K562 (cell line): Measurements from ENCODE around the gene EPN3. TPM values are rescaled to one million over a fixed set of nuclear protein-coding genes. Genes with fewer than 3 reads are reported as not detected.

ENCODE experiments used
- ATAC-seq: fragments of 200-7000 bp; cut with Tn5 transposase; 3 replicates; pipeline ENCODE4 v1.9.1; 2020; ENCODE audit warnings: moderate library complexity
- BruUV-seq: library from RNA; stranded (reverse); fragments of 400-500 nt; replicated peaks from 2 replicates; lab custom pipeline; 2021; lab: Mats Ljungman, UMichigan
- CTCF ChIA-PET: fragments of 300-600 bp; formaldehyde crosslinking; extraction: SDS; loops from one replicate; lab custom pipeline; 2021; ENCODE audit warnings: low intra/inter-chr PET ratio; lab: Yijun Ruan, JAX
- POLR2A ChIA-PET: fragments of 300-600, 350-650 bp; sonication (Branson Sonifier 250); formaldehyde crosslinking; extraction: SDS; loops from one replicate; lab custom pipeline; 2021; ENCODE audit warnings: antibody characterized with exemption, inconsistent platforms; lab: Yijun Ruan, JAX
- DNase-seq, 4 experiments: peaks; one replicate each; pipeline versions ENCODE4 v3.0.0 to v3.0.0-alpha.2; 2011 to 2018; ENCODE audit warnings: low spot score in 3 of 4, mixed read lengths in 3 of 4; ENCODE audit errors: extremely low read depth in 1 of 4
- FAIRE-seq: peaks from 2 replicates; lab custom pipeline; 2011; peaks lifted over from hg19 to GRCh38; lab: Jason Lieb, UNC
- H2AFZ ChIP-seq: 2 replicates; pipeline ENCODE4 v1.6.0; 2011; ENCODE audit warnings: low read depth, low read length, control low read depth, inconsistent platforms
- H3K27ac ChIP-seq: fragments of 200-600 bp; 3 replicates; pipeline ENCODE4 v1.8.0; 2011; ENCODE audit warnings: low read depth, mild to moderate bottlenecking, control low read depth, inconsistent platforms, low read length, moderate library complexity, mixed read lengths; ENCODE audit errors: extremely low read depth
- H3K27me3 ChIP-seq, 2 experiments: fragments of 300-600 bp in 1 of 2; 2 replicates in 1 of 2; 3 replicates in 1 of 2; pipeline versions ENCODE4 v1.6.0 to v1.8.0; 2011; ENCODE audit warnings: inconsistent platforms in 2 of 2, low read length in 2 of 2, mild to moderate bottlenecking in 1 of 2, mixed read lengths in 1 of 2, moderate library complexity in 1 of 2; ENCODE audit not compliant: control insufficient read depth in 2 of 2, insufficient read depth in 2 of 2
- H3K36me3 ChIP-seq: fragments of 300-600 bp; 3 replicates; pipeline ENCODE4 v1.8.0; 2011; ENCODE audit warnings: mild to moderate bottlenecking, low read length, inconsistent platforms; ENCODE audit not compliant: control insufficient read depth, insufficient read depth
- H3K4me1 ChIP-seq, 2 experiments: fragments of 200-600 bp in 1 of 2; replicated peaks in 1 of 2; 2 replicates in 1 of 2; 3 replicates in 1 of 2; pipeline versions ENCODE4 v1.5.1 to v1.8.0; 2011; ENCODE audit warnings: inconsistent platforms in 2 of 2, low read length in 2 of 2, mild to moderate bottlenecking in 1 of 2, mixed read lengths in 1 of 2, moderate library complexity in 1 of 2; ENCODE audit not compliant: control insufficient read depth in 2 of 2, insufficient read depth in 2 of 2
- H3K4me2 ChIP-seq: 2 replicates; pipeline ENCODE4 v1.6.1; 2011; ENCODE audit warnings: low read length, control low read depth, inconsistent platforms, mixed read lengths; ENCODE audit not compliant: insufficient read depth
- H3K4me3 ChIP-seq: fragments of 200-600 bp; sonication (generic), shearing (Covaris generic); 2 replicates; pipeline ENCODE4 v1.5.1; 2016; ENCODE audit warnings: control low read depth, inconsistent platforms
- H3K79me2 ChIP-seq: fragments of 200-600 bp; 3 replicates; pipeline ENCODE4 v1.8.0; 2011; ENCODE audit warnings: low read length, inconsistent platforms; ENCODE audit not compliant: control insufficient read depth, insufficient read depth
- H3K9ac ChIP-seq, 2 experiments: 2 replicates each; pipeline versions ENCODE4 v1.6.0 to v1.6.1; 2011; ENCODE audit warnings: low read depth in 2 of 2, low read length in 2 of 2, control low read depth in 1 of 2, inconsistent platforms in 1 of 2, mild to moderate bottlenecking in 1 of 2, mixed read lengths in 1 of 2; ENCODE audit not compliant: insufficient read depth in 1 of 2
- H3K9me1 ChIP-seq: one replicate; pipeline ENCODE4 v1.6.0; 2011; ENCODE audit warnings: inconsistent platforms, mild to moderate bottlenecking, low read length, moderate library complexity; ENCODE audit not compliant: control insufficient read depth, insufficient read depth
- H3K9me3 ChIP-seq: replicated peaks from 2 replicates; pipeline ENCODE4 v1.5.1; 2011; ENCODE audit warnings: low read depth, low read length, inconsistent platforms; ENCODE audit not compliant: control insufficient read depth, insufficient read depth
- H4K20me1 ChIP-seq: replicated peaks from 2 replicates; pipeline ENCODE4 v1.6.1; 2011; ENCODE audit warnings: low read length, inconsistent platforms, mixed read lengths; ENCODE audit not compliant: control insufficient read depth, insufficient read depth
- CCNT2 ChIP-seq: IDR thresholded peaks from 2 replicates; pipeline ENCODE4 v1.6.1; 2011; ENCODE audit warnings: borderline replicate concordance, low read depth, mild to moderate bottlenecking, moderate library complexity, mixed read lengths, low read length; ENCODE audit not compliant: insufficient read length; ENCODE audit errors: extremely low read depth
- MLLT1 ChIP-seq, 2 experiments: fragments of 450-650 bp; IDR thresholded peaks; 2 replicates each; pipeline ENCODE4 v1.6.1; 2016
- NFIC ChIP-seq: fragments of 450-650 bp; IDR thresholded peaks from 2 replicates; pipeline ENCODE4 v1.6.1; 2017; ENCODE audit warnings: mild to moderate bottlenecking, inconsistent platforms
- TAF1 ChIP-seq: IDR thresholded peaks from 2 replicates; pipeline ENCODE4 v1.6.1; 2011; ENCODE audit warnings: mild to moderate bottlenecking, low read length, moderate library complexity; ENCODE audit not compliant: insufficient read depth, control insufficient read depth, severe bottlenecking; ENCODE audit errors: extremely low read depth
- ZNF140 ChIP-seq: fragments of 250-450 bp; sonication (Bioruptor Pico); IDR thresholded peaks from 2 replicates; pipeline ENCODE4 v1.8.0; 2021; ENCODE audit warnings: moderate library complexity, mild to moderate bottlenecking, inconsistent platforms
- WGBS: fragments of 100-300 bp; shearing (Covaris generic); methylation state at CpG from one replicate; pipeline ENCODE4 v1.1.6; 2016; ENCODE audit warnings: low coverage, mixed read lengths; ENCODE audit not compliant: insufficient coverage; ENCODE audit errors: missing lambda C conversion rate; 5-methylcytosine and 5-hydroxymethylcytosine counted together
- in situ Hi-C: fragments of 300-500 bp; cut with MboI; formaldehyde crosslinking; loops from 4 replicates; pipeline ENCODE4 v1.15.0; 2018; ENCODE audit warnings: inconsistent platforms, mixed read lengths
- intact Hi-C: fragments of 100-400 bp; cut with micrococcal nuclease; formaldehyde crosslinking; loops from 2 replicates; pipeline ENCODE4 v1.14.2; 2022
- polyA plus RNA-seq, 8 experiments: library from polyadenylated mRNA; depleted of rRNA in 4 of 8; stranded (reverse) in 5 of 8; unstranded in 3 of 8; fragments of >200 nt; fragmentation: Nextera tagmentation in 2 of 8; fragmentation: Illumina TruSeq in 1 of 8; extraction: Ambion mirVana in 2 of 8; extraction: Trizol in 1 of 8; gene quantifications; 2 replicates each; pipeline versions ENCODE4 v1.2.1 to v1.2.3, GENCODE V29; 2011 to 2014; ENCODE audit warnings: inconsistent platforms in 1 of 8, missing spikeins in 1 of 8
- total RNA-seq, 7 experiments: library from RNA; depleted of rRNA in 6 of 7; stranded (reverse); fragments of >200 nt in 6 of 7; fragmentation: Illumina TruSeq in 2 of 7; extraction: Trizol in 2 of 7; gene quantifications; 2 replicates each; pipeline versions ENCODE4 v1.2.1 to v1.2.3, GENCODE V29; 2011 to 2021; ENCODE audit warnings: low replicate concordance in 1 of 7

Gene EPN3
- total and polyA plus RNA-seq, 9 of the 15 experiments (the other 6 are each of a cell fraction or from before 2014, with no cell fraction given), result 0.16 TPM; not detected in 8

- in situ Hi-C loops (no loop called here), intact Hi-C loops (no loop called here)
- peaks cover 16% of the 10 kb centered on the region; the same call in 1 of the 2 replicates for H4K20me1 ChIP-seq
- CTCF ChIA-PET, result interaction anchor here (0.5 kb wide), 1 partner anchor 522 kb away, joined by 3 read pairs; no protein-coding TSS in a partner anchor
- POLR2A ChIA-PET, result interaction anchor here (0.8 to 1.6 kb wide), 3 partner anchors 14 to 39 kb away, joined by 3 read pairs; no protein-coding TSS in a partner anchor
- H3K27me3 ChIP-seq, result peaks cover 37 to 57% of the 10 kb centered on the region in 2 experiments; a peak in 4 of 5 replicates
- 0% methylated on average over 6 of the region's 6 CpGs for WGBS
- H3K4me3 ChIP-seq, result no peak overlapping the region
- TF ChIP-seq ZNF140 (CRISPR knock-in tag) (no peak), CCNT2 (no peak), NFIC (peak; percentile 69), TAF1 (no peak), MLLT1 (IDR thresholded peaks at IDR 0.05) (no peak)
- ATAC-seq (no peak), FAIRE-seq (no peak), DNase-seq (no peak)
- no TSS peak for BruUV-seq
- H3K9me1 ChIP-seq, result no peaks in the 10 kb centered on the region
- no peak overlapping the region for H3K9ac ChIP-seq
- H3K79me2 ChIP-seq, result no peaks in the 10 kb centered on the region
- H3K9me3 ChIP-seq, result no peaks in the 10 kb centered on the region
- H3K4me1 ChIP-seq, result peaks cover 0 to 29% of the 10 kb centered on the region in 2 experiments; a peak in 3 of 5 replicates
- no peak overlapping the region for H2AFZ ChIP-seq
- no peak overlapping the region for H3K27ac ChIP-seq
- H3K4me2 ChIP-seq, result no peak overlapping the region
- no peaks in the 10 kb centered on the region for H3K36me3 ChIP-seq
Measured at GRCh38 chr17:50531428-50532025, 1.0 kb upstream of the EPN3 start.
